Measurements from ENCODE around the gene MED27. TPM values are rescaled to one million over a fixed set of nuclear protein-coding genes. Genes with fewer than 3 reads are reported as not detected.

Gene MED27
- total RNA-seq, 1 donor from 2014 or later, result 28.3 TPM

DNA sequence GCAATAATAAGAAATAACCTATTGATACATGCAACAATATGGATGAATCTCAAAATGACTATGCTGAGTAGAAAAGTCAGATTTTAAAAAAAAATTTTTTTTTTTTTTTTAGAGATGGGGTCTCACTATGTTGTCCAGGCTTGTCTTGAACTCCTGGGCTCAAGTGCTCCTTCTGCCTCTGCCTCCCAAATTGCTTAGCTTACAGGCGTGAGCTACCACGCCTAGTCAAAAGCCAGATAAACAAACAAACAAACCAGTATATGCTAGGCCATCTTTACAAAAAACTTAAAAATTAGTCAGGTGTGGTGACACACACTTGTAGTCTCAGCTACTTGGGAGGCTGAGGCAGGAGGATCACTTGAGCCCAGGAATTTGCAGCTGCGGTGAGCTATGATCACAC lies 79.0 kb downstream of the MED27 start:
- DNase-seq (ENCODE audit: low read depth), result no peak

DNA sequence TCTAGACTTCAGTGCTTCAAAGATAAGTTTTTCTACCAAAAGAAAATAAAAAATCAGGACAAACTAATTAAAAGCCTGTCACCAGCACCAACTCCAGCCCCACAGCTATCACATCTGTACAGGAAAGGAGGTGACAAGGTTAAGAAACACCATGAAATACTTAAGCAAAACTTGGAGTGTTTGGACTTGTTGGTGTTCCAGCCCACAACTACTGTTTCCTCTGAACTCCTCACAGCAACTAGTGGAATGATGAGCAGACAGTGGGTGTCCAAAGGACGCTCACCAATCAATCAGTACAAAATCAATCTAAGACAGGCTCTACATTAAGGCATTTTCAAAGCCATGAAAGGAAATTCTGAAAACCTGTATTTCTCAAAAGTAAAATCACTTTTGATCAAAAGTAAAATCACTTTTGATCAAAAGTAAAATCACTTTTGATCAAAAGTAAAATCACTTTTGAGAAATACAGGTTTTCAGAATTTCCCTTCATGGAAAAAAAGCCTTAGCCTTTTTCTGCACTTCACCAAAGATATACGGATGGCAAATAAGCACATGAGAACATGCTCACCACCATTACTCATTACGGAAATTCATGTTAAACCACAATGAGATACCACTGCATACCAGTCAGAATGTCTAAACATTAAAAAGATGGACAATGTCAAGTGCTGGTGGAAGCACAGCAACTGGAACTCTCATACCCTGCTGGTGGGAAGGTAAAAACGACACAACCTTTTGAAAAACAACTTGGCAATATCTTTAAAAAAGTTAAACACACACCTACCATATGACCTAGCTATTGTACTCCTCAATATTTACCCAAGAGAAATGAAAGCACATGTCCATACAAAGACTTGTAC lies 79.7 kb downstream of the MED27 start:
- peak; percentile 90 for DNase-seq (ENCODE audit: low read depth)

DNA sequence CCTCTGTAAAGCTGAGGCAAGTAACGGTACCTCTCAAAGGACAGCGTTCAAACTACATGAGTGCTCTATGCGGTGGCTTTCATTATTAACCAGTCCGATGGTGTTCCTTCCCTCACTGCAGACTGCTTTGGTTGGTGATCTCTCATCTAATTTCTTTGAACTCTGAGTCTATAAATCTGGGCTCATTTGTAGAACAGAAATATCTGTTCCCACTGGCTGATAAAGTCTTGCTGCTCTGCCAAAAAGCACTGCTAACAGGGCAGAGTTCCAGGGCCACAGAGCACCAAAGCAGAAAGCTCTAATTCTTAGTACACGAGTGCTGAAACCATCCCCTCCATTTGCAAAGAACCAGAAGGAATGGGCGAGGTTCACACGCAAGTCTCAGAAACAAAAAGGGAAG lies 81.9 kb downstream of the MED27 start:
- DNase-seq (ENCODE audit: low read depth), result no peak

DNA sequence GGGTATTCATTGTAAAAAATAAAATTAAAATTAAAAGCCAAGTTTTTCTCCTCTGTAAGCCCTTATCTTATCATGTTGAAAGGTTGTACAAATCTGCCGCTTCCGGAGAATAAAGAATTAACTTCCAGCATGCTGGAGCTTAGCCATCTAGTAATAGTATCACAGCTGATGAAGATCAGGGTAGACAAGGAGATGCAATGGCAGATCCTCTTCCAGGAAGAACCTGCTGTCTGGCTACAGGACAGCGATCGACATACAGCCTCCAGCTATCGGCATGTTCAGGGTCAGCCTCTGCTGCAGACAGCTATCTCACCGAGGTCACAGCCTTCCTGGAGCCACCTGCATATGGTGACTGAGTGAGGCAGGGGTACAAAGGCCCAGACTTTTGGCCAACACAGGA lies 82.6 kb downstream of the MED27 start:
- no peak for DNase-seq (ENCODE audit: low read depth)

DNA sequence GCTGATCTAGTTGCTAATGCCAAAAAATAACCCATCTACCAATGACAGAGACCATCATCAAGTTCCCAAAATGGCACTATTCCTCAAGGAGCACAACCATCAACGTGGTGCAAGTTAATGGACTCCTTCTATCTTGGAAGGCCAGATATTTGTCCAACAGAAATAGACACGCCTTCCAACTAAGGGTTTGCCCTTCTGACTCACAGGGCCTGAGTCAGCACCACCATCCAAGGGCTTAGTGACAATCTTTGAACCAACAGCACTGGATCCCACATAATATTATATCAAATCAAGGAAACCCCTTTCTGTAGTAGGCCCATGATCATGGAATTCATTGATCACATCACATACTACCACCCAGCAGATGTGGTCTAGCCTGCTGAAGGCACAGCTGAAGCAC lies 84.3 kb downstream of the MED27 start:
- no peak for DNase-seq (ENCODE audit: low read depth)

DNA sequence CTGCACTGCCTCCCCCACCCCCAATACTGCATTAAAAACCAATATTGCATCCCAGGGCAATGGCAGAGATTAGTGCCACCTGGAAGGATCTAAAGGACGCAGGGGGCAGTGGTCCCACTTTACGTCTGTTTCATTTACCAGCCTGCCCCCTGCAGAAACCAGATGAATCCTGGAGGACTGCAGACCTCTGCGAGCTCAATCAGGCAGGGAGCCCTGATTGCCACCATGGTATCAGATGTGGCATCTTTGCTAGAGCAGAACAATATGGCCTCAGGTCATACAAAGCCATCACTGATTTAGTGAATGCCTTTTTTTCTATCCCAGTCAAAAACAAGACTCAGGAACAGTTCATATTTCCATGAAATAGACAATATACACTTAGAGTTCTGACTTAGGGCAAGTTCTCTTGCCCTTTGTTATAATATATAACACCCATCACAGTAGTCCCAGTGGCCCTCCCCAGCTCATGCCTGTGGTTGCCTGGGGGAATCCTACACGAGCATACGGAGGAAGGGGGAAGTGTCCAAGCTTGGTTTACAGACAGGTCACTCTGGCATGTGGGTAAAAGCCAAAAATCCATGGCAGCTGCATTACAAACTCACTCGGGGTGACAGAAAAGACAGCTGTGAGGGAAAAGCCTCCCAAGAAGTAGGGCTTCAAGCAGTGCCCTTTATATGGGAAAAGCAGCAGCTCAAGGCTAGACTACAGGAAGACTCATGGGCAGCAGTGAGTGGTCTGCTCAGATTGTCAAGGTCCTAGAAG lies 85.1 kb downstream of the MED27 start:
- peak; percentile 95 for DNase-seq (ENCODE audit: low read depth)

DNA sequence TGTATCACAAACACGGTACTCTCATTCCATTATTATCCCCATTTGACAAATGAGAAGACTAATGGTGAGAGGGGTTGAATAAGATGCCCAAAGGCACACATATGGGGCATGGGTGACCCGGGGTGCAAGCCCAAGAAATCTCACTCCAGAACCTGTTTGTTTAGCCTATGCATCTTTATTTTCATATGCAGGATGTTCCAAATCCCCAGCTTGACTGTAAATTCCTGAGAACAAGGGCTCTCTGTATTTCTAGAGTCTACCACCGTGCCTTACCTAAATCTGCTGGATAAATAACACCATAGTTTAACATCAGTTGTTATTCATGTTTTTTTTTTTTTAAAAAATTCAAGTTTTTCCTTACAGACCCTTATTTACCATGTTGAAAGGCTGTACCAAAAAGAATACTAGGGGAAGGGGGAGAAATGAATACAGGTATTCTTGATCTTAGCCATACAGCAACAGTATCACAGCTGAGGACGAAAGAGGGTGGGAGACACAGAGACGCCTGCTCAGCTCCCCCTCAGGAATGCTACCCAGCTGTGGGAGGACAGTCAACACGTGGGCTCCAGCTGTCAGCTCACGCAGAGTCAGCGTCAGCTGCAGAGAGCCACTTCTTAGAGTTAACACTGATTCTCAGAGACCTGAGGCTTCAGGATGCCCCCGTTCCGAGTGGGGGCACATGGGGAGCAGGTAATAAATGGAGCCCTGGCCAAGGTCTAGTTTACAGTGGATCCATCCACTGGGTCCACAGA lies 86.6 kb downstream of the MED27 start:
- peak; percentile 89 for DNase-seq (ENCODE audit: low read depth)

DNA sequence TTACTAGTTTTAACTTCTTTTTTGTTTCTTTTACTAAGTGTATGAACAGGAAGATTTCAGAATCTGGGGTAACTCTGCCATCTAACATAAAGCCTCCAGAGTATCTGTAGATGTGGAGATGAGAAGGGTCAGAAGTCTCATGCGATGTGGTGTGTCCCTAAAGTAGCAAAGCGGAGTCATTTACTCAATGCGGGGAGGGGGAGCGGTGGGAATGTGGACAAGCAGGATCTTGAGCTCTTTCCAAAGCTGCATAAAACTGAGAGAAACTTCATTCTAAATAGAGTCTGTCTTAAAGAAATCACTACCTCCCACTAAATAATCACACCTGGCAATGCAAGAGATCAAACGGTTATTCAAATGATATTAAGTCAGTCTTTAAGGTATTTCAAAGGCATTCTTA lies 92.4 kb downstream of the MED27 start:
- no peak for DNase-seq (ENCODE audit: low read depth)

DNA sequence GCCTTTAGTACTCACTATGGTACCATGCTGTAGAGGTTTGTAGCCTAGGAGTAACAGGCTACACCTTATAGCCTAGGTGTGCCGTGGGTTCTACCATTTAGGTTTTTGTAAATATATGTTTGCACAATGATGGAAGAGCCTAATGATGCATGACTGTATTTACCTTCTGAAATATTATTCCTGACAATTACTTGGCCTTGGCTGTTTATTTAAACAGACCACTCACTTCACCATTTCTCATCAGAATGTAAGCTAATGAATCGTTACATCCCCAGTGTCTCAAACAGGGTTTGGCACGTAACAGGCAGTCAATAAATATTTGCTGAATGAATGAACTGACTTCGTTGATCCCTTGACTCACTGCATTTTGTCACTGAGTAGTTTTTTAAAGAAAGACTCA lies 93.1 kb downstream of the MED27 start:
- no peak for DNase-seq (ENCODE audit: low read depth)

DNA sequence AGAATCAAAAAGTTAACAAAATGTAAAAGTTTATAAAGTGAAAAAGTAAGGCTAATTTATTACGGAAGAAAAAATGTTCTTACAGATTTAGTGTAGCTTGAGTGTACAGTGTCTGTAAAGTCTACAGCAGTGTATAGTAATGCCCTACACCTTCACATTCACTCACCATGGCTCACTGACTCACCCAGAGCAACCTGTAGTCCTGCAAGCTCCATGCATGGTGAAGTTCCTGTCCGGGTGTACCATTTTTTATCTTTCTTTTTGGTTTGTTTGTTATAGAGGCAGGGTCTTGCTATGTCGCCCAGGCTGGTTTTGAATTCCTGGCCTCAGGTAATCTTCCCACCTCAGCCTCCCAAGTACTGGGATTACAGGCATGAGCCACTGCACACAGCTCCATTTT lies 93.6 kb downstream of the MED27 start:
- no peak for DNase-seq (ENCODE audit: low read depth)

DNA sequence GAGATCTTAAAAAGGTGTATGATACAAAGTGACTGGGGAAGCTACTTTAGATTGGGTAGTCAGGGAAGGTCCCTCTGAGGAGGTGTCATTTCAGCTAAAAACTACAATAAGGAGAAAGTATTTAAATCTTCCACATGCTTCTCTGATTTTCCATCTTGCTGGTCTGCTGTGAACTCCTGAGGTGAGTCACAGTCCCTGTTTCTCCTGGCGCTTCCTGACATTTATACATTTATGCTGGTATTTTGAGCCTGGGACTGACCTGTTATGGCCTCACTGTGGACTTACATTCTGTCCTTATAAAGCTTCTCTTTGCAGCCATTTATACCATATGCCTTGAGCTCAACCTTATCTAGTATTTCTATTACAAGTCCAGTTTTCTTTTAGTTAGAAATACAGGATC lies 95.1 kb downstream of the MED27 start:
- no peak for DNase-seq (ENCODE audit: low read depth)

DNA sequence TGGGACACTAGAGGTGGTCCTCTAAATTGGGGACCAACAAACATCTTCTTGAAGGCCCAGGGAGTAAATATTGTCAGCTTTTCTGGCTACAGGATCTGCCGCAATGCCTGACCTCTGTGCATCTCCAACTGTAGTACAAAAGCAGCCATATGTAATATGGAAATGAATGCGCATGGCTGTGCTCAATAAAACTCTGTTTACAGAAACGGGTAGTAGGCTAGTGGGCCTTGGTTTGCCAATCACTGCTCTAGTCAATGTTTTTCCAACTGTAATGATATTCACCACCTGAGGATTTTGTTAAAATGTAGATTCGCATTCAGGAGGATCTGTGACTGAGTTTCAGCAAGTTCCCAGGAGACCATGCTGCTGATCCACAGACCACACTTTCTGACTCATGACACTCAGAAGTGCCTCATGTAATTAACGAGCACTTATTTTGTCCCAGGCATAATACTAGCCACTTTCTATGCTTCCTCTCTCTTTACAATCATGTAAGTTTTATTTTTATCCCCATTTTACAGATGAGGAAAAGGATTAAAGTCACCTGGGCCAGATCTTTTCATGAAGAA lies 96.9 kb downstream of the MED27 start:
- peak; percentile 48 for DNase-seq (ENCODE audit: low read depth)

DNA sequence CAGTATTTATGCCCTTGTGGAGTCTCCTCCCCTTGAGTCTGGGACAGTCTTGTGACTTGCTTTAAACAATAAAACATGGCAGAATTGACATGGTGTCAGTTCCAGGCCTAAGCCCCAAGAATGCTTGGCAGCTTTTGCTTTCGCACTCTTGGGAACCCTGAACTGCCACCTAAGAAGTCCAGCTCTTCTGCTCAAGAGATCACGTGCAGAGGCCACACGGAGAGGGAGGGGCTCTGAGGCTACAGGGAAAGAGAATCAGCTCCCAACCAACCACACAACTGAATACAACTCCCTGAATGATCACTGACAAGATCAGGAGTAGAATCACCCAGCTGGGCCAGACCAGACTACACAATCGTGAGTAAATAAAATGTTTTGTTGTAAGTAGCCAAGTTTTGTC lies 97.6 kb downstream of the MED27 start:
- DNase-seq (ENCODE audit: low read depth), result no peak

DNA sequence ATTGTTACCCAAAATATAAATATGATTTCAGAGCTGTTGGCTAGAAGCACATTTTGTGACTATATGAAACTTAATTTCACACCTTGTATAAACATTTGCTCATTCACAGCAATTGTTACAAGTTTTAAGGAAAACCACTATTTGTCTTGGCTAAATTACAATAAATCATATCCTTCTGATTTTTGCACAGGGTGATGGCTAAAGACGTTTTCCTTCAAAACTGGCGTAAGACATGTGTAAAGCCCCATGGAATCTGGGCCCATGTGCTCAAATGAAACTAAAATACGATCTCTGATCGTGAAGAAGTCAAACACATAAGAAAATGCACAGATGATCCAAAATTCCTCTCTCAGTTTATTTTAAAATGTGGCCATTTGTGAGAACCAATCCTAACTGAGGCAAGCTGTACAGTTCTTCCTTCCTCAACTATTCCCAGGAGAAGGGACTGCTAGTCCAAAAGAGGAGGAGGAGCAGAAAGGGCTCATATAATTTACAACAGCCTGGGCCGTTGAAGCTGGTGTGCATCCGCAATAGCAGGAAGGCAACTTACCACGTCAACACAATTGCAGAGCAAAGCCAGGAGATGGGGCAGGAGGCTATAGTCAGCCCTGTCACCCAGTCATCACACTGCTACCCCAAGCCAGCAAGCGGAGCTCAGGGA lies 98.4 kb downstream of the MED27 start:
- DNase-seq (ENCODE audit: low read depth), result no peak

DNA sequence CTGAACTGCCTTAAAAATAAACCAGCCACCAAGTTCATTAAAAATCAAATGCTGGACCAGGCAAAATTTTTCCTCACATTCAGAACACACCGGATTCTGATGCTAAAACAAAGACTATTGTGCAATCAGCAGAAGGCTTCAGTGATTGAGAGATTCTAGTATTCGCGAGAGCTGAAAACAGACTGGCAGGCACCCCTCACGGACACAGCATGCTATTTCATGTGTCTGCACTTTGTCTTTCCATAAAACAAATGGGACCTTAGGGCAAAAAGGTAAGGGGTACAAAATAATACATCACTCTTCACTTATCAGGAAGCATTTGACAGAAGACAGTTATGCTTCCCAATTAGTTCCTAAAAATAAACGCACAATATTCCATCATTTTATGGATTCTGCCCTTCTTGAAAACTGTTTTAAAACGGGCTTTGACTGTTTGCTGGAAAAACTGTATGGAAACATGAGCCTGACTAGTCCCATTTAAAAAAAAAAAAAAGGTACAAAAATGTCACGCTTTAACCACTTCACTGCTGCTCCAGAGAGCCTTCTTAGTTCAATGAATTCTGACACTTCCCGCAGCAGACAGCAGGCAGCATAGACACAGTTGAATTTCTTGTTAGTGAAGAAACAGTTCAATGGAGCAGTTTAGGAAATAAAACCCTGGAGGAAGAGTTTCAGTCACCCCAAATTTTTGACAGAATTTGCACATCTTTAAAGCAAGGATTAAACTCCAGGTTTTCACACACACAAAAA lies 99.2 kb downstream of the MED27 start:
- no peak for DNase-seq (ENCODE audit: low read depth)

DNA sequence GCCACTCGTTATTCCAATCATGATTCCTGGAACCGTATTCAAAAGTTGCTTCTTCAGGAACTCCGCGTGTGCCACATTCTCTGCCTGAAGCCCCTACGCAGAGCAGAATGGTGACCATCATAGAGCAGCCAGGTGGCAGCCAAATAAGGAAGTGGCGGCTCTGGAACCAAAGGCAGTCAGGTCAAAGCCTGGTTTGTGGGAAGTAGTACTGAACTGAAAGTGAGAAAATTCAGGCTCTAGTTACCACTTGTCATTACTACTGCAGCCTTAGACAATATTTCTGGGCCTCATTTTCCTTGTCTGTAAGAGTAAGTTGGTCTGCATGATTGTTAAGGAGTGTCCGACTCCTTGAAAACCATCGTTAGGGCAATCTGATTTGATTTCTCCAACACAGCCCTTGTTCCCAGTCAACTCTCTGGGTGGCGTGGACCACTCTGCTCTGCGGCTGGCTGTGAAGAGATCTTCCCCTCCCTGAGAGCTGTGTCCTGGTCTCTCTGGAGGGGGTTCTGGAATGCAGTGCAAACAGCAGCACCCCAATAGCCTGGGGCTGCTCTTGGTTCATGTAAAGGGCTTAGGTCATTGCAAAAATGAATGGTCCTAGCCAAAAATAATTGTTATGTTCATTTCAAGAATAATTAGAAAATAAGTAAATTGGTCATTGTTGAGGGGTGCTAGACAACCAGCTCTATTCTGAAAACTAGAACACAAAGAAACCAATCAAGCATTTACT lies 102.4 kb downstream of the MED27 start:
- no peak for DNase-seq (ENCODE audit: low read depth)

DNA sequence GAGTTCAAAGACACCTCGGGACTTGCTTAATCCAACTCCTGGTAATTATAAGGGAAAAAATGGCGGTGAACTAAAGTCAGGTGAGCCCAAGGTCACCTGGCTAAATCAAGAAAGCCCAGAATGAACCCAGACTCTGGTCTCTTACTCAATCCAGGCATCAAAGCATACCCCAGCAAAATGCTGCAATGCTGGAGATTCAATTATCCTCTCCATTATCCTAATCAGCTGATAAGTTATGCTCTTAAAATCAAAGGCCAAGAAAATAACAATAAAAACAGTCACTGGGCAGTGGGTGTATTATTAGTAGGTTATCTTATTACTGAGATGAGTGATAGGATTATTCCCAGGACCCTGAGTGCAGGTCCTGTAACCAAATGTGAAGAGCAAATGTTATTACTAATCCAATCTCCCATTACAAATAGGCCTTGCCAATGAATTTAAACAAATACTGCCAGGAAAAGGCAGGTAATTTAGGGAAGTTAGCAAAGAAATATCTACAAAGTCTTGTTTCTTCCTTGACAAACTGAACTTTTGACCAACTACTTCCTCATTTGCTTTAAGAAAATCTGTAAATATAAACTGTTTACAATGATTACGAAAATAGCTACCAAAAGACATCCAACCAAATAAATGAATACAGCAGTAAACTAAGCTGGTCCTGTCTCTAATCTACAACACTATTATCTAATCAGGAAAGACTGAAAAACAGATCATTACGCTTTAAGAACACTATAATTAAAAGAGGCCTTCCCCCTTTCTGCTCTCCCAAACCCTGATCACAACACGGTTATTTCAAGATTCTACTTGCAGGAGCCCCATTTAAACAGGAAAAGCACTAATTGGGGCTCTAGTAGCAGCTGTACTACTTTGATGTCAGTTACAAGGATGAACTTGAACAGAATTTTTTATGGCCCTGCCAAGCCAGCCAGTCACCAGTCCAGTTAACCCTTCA lies 103.2 kb downstream of the MED27 start:
- no peak for DNase-seq (ENCODE audit: low read depth)

DNA sequence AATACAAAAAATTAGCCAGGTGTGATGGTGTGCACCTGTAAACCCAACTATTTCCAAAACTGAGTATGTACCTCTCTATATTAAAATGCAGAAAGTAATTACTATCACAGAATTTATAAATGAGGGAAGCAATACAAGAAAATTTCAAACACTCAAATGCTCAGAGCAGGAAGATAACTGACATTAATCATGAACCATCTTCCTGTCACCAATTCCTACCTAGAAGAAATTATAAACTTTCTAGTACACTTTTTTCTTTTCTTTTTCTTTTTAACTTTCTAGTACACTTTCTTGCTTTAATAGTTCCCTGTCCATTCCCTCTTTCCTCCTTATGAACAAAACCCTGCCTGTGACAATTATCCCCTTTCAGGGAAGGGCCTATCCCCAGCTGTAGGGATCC lies 106.8 kb downstream of the MED27 start:
- no peak for DNase-seq (ENCODE audit: low read depth)

Measured in myocyte (in vitro differentiated cells).